Small intestine (tissue), 7 donors: ENCODE measurements around the gene SFTPD. TPM values are rescaled to one million over a fixed set of nuclear protein-coding genes. Genes with fewer than 3 reads are reported as not detected.
"Not testable (repeated sequence)": the region's sequence is repeated elsewhere in the genome, so short reads cannot be mapped to it uniquely, and the experiment has no call there.

Experiments used
- DNase-seq, 2 donors: peaks; one replicate each; pipeline versions ENCODE4 v3.0.0 to v3.0.0-alpha.2; 2013
- FAIRE-seq: peaks from 2 replicates; lab custom pipeline; 2012; peaks lifted over from hg19 to GRCh38; lab: Jason Lieb, UNC
- H3K27ac ChIP-seq, 3 donors: one replicate each; pipeline ENCODE4 v1.5.1; 2013; ENCODE audit warnings: low read length in 2 of 3, mild to moderate bottlenecking in 2 of 3, control low read depth in 1 of 3, inconsistent platforms in 1 of 3, low read depth in 1 of 3, moderate library complexity in 1 of 3
- H3K27me3 ChIP-seq, 3 donors: one replicate each; pipeline ENCODE4 v1.6.1; 2013; ENCODE audit warnings: low read length in 3 of 3, inconsistent platforms in 1 of 3; ENCODE audit not compliant: control insufficient read depth in 3 of 3, insufficient read depth in 3 of 3
- H3K36me3 ChIP-seq, 3 donors: one replicate each; pipeline ENCODE4 v1.6.1; 2013; ENCODE audit warnings: low read length in 3 of 3, inconsistent platforms in 1 of 3, low read depth in 1 of 3, mild to moderate bottlenecking in 1 of 3, moderate library complexity in 1 of 3; ENCODE audit not compliant: control insufficient read depth in 3 of 3, insufficient read depth in 2 of 3
- H3K4me1 ChIP-seq, 3 donors: one replicate each; pipeline ENCODE4 v1.6.1; 2013; ENCODE audit warnings: low read length in 2 of 3, inconsistent platforms in 1 of 3, low read depth in 1 of 3, mild to moderate bottlenecking in 1 of 3, moderate library complexity in 1 of 3; ENCODE audit not compliant: control insufficient read depth in 3 of 3, insufficient read depth in 2 of 3
- H3K4me3 ChIP-seq, 3 donors: one replicate each; pipeline ENCODE4 v1.5.1; 2013; ENCODE audit warnings: low read length in 3 of 3, control low read depth in 1 of 3, inconsistent platforms in 1 of 3, low read depth in 1 of 3, mild to moderate bottlenecking in 1 of 3, moderate library complexity in 1 of 3
- H3K9me3 ChIP-seq, 2 donors: one replicate each; pipeline ENCODE4 v1.6.1; 2013; ENCODE audit warnings: low read depth in 1 of 2, low read length in 1 of 2; ENCODE audit not compliant: control insufficient read depth in 2 of 2, insufficient read depth in 1 of 2
- WGBS, 3 donors: extraction: QIAGEN DNeasy Blood & Tissue Kit; methylation state at CpG; one replicate each; pipeline ENCODE4 v1.1.7; 2013; 5-methylcytosine and 5-hydroxymethylcytosine counted together
- polyA plus RNA-seq, 4 donors: library from polyadenylated mRNA; stranded (reverse) in 3 of 4; unstranded in 1 of 4; fragments of 200-250 nt in 3 of 4; fragments of 120-200 nt in 1 of 4; gene quantifications; one replicate each; pipeline versions ENCODE4 v1.2.1 to v1.2.3, GENCODE V29; 2013
- donor health status: healthy with polysubstance abuse.
- donor health status: control.
- donor health status: control.
- donor health status: Bipolar disorder and iron deficiency.
- donor health status: healthy.

SFTPD gene
- polyA plus RNA-seq, 4 donors = 0.07 to 1.1 (median 0.49) TPM

DNA sequence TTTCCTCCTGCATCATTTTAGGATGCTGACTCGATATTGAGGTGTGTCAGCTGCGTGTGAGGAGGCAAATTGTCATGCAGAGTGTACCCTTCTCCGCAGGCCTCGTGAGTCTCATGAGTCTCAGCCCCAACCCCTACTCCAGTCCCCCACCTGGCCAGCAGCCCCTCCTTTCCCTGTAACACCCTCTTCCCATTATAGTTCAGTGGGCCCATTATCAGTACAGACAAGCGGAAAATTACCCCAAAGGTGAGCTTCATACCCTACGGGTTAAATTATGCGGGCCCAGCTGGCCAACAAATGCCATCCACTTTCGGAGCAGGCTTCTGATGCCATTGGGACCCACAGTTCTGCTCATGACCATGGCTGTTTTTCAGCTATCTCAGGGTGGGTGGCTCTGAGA lies 25.2 kb downstream of the SFTPD start:
- Histone ChIP-seq H3K9me3 (peaks cover 0 to 3% of the 10 kb centered on the region in 2 donors), H3K4me3 (no peak overlapping the region), H3K27ac (no peak overlapping the region), H3K36me3 (no peaks in the 10 kb centered on the region), H3K4me1 (no peaks in the 10 kb centered on the region), H3K27me3 (peaks cover 0 to 3% (median 3%) of the 10 kb centered on the region in 3 donors)
- FAIRE-seq = no peak
- WGBS, 3 donors = 89 to 94% (median 89%) methylated on average over 8 of the region's 8 CpGs
- DNase-seq = no peak

- FAIRE-seq (no peak), DNase-seq (no peak)
- no peaks in the 10 kb centered on the region for H3K4me1 ChIP-seq
- peaks cover 0 to 3% (median 3%) of the 10 kb centered on the region in 3 donors for H3K27me3 ChIP-seq
- no peak overlapping the region for H3K27ac ChIP-seq
- peaks cover 0 to 3% of the 10 kb centered on the region in 2 donors for H3K9me3 ChIP-seq
- H3K4me3 ChIP-seq = no peak overlapping the region
- WGBS, 3 donors = 76 to 97% (median 90%) methylated on average over 3 of the region's 3 CpGs
- H3K36me3 ChIP-seq = no peaks in the 10 kb centered on the region
Observed at GRCh38 chr10:79923145-79923544, 25.8 kb downstream of the SFTPD start.

GRCh38 chr10:79922011-79922412 lies 26.9 kb downstream of the SFTPD start:
- not testable (repeated sequence) for H3K27ac ChIP-seq, H3K27me3 ChIP-seq, FAIRE-seq, H3K4me1 ChIP-seq, H3K9me3 ChIP-seq, DNase-seq, H3K36me3 ChIP-seq, H3K4me3 ChIP-seq
- WGBS, 3 donors = 78 to 87% (median 81%) methylated on average over 6 of the region's 6 CpGs

GRCh38 chr10:79915838-79916237 lies 33.1 kb downstream of the SFTPD start:
- H3K4me3 ChIP-seq, DNase-seq, H3K27ac ChIP-seq, H3K36me3 ChIP-seq, H3K9me3 ChIP-seq, FAIRE-seq, H3K27me3 ChIP-seq, H3K4me1 ChIP-seq: not testable (repeated sequence)
- 82 to 90% (median 90%) methylated on average over 2 of the region's 2 CpGs for WGBS, 3 donors

- H3K9me3 ChIP-seq, DNase-seq, H3K4me3 ChIP-seq, H3K27me3 ChIP-seq, H3K27ac ChIP-seq, H3K36me3 ChIP-seq, H3K4me1 ChIP-seq: not testable (repeated sequence)
- peak; percentile 96 for FAIRE-seq
- WGBS, 3 donors = 72 to 79% (median 77%) methylated on average over 1 of the region's 1 CpG
Observed at GRCh38 chr10:79914512-79914911, 34.4 kb downstream of the SFTPD start.

- H3K9me3 ChIP-seq = no peaks in the 10 kb centered on the region
- no peak for FAIRE-seq
- WGBS, 3 donors = 58 to 77% (median 74%) methylated on average over 2 of the region's 2 CpGs
- H3K36me3 ChIP-seq = no peaks in the 10 kb centered on the region
- no peaks in the 10 kb centered on the region for H3K27me3 ChIP-seq
- no peaks in the 10 kb centered on the region for H3K4me1 ChIP-seq
- no peak overlapping the region for H3K27ac ChIP-seq
- DNase-seq = no peak
- H3K4me3 ChIP-seq = no peak overlapping the region
Observed at GRCh38 chr10:79910836-79911235, 38.1 kb downstream of the SFTPD start.

GRCh38 chr10:79910344-79910743 lies 38.6 kb downstream of the SFTPD start:
- H3K27ac ChIP-seq = no peak overlapping the region

GRCh38 chr10:79905322-79906314 lies 43.3 kb downstream of the SFTPD start:
- no peaks in the 10 kb centered on the region for H3K9me3 ChIP-seq
- no peaks in the 10 kb centered on the region for H3K36me3 ChIP-seq
- peak overlapping the region in 1 of 3 donors; percentile 57 for H3K27ac ChIP-seq
- H3K4me3 ChIP-seq = peak overlapping the region in 1 of 3 donors; percentile 52
- H3K27me3 ChIP-seq = peaks cover 0 to 24% (median 0%) of the 10 kb centered on the region in 3 donors
- WGBS, 3 donors = 20 to 25% (median 23%) methylated on average over 10 of the region's 10 CpGs
- no peaks in the 10 kb centered on the region for H3K4me1 ChIP-seq
- DNase-seq = peak; percentile 6 to 30
- no peak for FAIRE-seq

More at GRCh38 chr10:79910344-79910743, 38.6 kb downstream of the SFTPD start:
- FAIRE-seq = no peak
- Histone ChIP-seq H3K4me1 (no peaks in the 10 kb centered on the region), H3K9me3 (no peaks in the 10 kb centered on the region), H3K27me3 (peaks cover 0 to 4% (median 0%) of the 10 kb centered on the region in 3 donors), H3K4me3 (no peak overlapping the region), H3K36me3 (no peaks in the 10 kb centered on the region)
- DNase-seq = no peak
- 24 to 55% (median 46%) methylated on average over 3 of the region's 3 CpGs for WGBS, 3 donors
